ENCODE results near the gene OLFML2B. TPM values are rescaled to one million over a fixed set of nuclear protein-coding genes. Genes with fewer than 3 reads are reported as not detected.

OLFML2B gene
- total RNA-seq, 1 experiment from 2014 or later, result 1.4 TPM

- no peak overlapping the region for H2BK5ac ChIP-seq (ENCODE audit: insufficient read length, low read length)
- no peak overlapping the region for H3K27ac ChIP-seq (ENCODE audit: insufficient read length, low read depth, low read length)
- no peak overlapping the region for H3K4ac ChIP-seq (ENCODE audit: low read depth, low read length)
- Mint-ChIP-seq H3K4me3 (no peak overlapping the region), H3K4me1 (peaks cover 8% of the 10 kb centered on the region in 2 experiments), H3K9me3 (no peaks in the 10 kb centered on the region), H3K36me3 (ENCODE audit: insufficient read depth in 1 of 3, low read depth in 3 of 3) (no peaks in the 10 kb centered on the region), H3K27me3 (ENCODE audit: low read depth) (peaks cover 11% of the 10 kb centered on the region), H3K27ac (no peak overlapping the region)
- H4K20me1 ChIP-seq (ENCODE audit: control insufficient read depth, insufficient read depth, insufficient read length), result no peaks in the 10 kb centered on the region
- no peak overlapping the region for H2AFZ ChIP-seq (ENCODE audit: low read length)
- H3K23ac ChIP-seq (ENCODE audit: insufficient read length, low read depth, low read length), result no peak overlapping the region
- H3K79me1 ChIP-seq (ENCODE audit: insufficient read depth, low read depth, low read length, poor library complexity, severe bottlenecking), result no peaks in the 10 kb centered on the region
- H3K9ac ChIP-seq (ENCODE audit: extremely low read depth, insufficient read length, low read length), result no peak overlapping the region
- no peak overlapping the region for H2AK5ac ChIP-seq (ENCODE audit: insufficient read length, low read length)
- no peak overlapping the region for H4K91ac ChIP-seq (ENCODE audit: insufficient read length, low read depth, low read length)
- H4K8ac ChIP-seq (replicated peaks; ENCODE audit: insufficient read length, low read depth, low read length), result no peak overlapping the region
- no peak overlapping the region for H3K18ac ChIP-seq (ENCODE audit: insufficient read length, low read depth, low read length)
- H2BK12ac ChIP-seq (ENCODE audit: insufficient read length, low read depth, low read length), result no peak overlapping the region
- no peak overlapping the region for H2BK120ac ChIP-seq (ENCODE audit: low read depth, low read length, poor library complexity, severe bottlenecking)
- no peak overlapping the region for H2BK20ac ChIP-seq (ENCODE audit: low read depth, low read length, poor library complexity, severe bottlenecking)
- H3K4me2 ChIP-seq (ENCODE audit: insufficient read depth, insufficient read length, low read length), result no peak overlapping the region
- TF ChIP-seq CTCF (conservative IDR thresholded peaks at IDR 0.05), result no peak
- no peak overlapping the region for H4K5ac ChIP-seq (ENCODE audit: insufficient read length, low read depth, low read length)
- no peaks in the 10 kb centered on the region for H3K79me2 ChIP-seq (ENCODE audit: insufficient read depth, low read length)
- H3K14ac ChIP-seq (ENCODE audit: insufficient read depth, low read length), result no peak overlapping the region
- no peaks in the 10 kb centered on the region for H3K27me3 ChIP-seq (ENCODE audit: insufficient read depth, low read length)
- no peak overlapping the region for H2BK15ac ChIP-seq (ENCODE audit: low read depth, low read length)
- H3K4me1 ChIP-seq (ENCODE audit: insufficient read depth, low read length), result no peaks in the 10 kb centered on the region
- H3T11ph ChIP-seq (ENCODE audit: low read length), result no peak overlapping the region
- DNase-seq, result no peak
- H3K56ac ChIP-seq (ENCODE audit: insufficient read length, low read depth, low read length), result no peak overlapping the region
- H3K23me2 ChIP-seq (ENCODE audit: insufficient read length, low read depth, low read length, poor library complexity, severe bottlenecking), result no peaks in the 10 kb centered on the region
- WGBS (ENCODE audit: extremely low coverage, insufficient read length, low lambda C conversion rate), result no CpG with 5 or more reads among the region's 1 CpG
- H3K9me3 ChIP-seq (ENCODE audit: control insufficient read depth, low read depth, low read length), result no peaks in the 10 kb centered on the region
These were observed 12.5 kb upstream of the OLFML2B start for GRCh38 chr1:162036163-162036562.

All from H9 (cell line).